Sigmoid colon (tissue), 4 donors: ENCODE measurements around the gene NCOA7.

ENCODE experiments used
- CTCF ChIP-seq, 4 experiments: fragments of 450-650 bp in 3 of 4; fragments of 200-600 bp in 1 of 4; IDR thresholded peaks; one replicate each; pipeline ENCODE4 v1.5.1; 2016 to 2019; ENCODE audit warnings: antibody characterized with exemption in 4 of 4, mild to moderate bottlenecking in 3 of 4, moderate library complexity in 2 of 4
- EP300 ChIP-seq, 4 donors: sonication (generic); formaldehyde crosslinking; IDR thresholded peaks; one replicate each; pipeline ENCODE4 v1.6.1; 2017; ENCODE audit warnings: antibody characterized with exemption in 4 of 4
- POLR2AphosphoS5 ChIP-seq, 4 donors: sonication (generic); formaldehyde crosslinking; IDR thresholded peaks; one replicate each; pipeline ENCODE4 v1.6.1; 2017; ENCODE audit warnings: antibody characterized with exemption in 4 of 4

- no peak for TF ChIP-seq POLR2AphosphoS5 (IDR thresholded peaks at IDR 0.05)
- TF ChIP-seq EP300 (IDR thresholded peaks at IDR 0.05), result no peak
- TF ChIP-seq CTCF (IDR thresholded peaks at IDR 0.05), result no peak
These were observed 62.4 kb downstream of the NCOA7 start for GRCh38 chr6:125853168-125853567.
